ENCODE data around the gene CACNA1A.

GRCh38 chr19:13530720-13531119 is 24.4 kb upstream of the CACNA1A start:
- no peak for TF ChIP-seq CTCF (IDR thresholded peaks at IDR 0.05; ENCODE audit: poor library complexity)
- TF ChIP-seq EZH2 (IDR thresholded peaks at IDR 0.05; ENCODE audit: borderline replicate concordance) = no peak
- no peak for TF ChIP-seq EZH2phosphoT487 (IDR thresholded peaks at IDR 0.05; ENCODE audit: low read depth, severe bottlenecking, unreplicated experiment)
